H9 (cell line): Measurements from ENCODE around the gene WAC. TPM values are rescaled to one million over a fixed set of nuclear protein-coding genes. Genes with fewer than 3 reads are reported as not detected.

Source experiments
- DNase-seq: peaks from one replicate; pipeline ENCODE4 v3.0.0-alpha.2; 2017
- H2AFZ ChIP-seq: one replicate; pipeline ENCODE4 v1.6.1; 2013; ENCODE audit warnings: mild to moderate bottlenecking, low read length, control low read depth, moderate library complexity
- H2AK5ac ChIP-seq: 2 replicates; pipeline ENCODE4 v1.6.1; 2013; ENCODE audit warnings: low read length, control low read depth, mixed read lengths; ENCODE audit not compliant: insufficient read length
- H2BK120ac ChIP-seq: one replicate; pipeline ENCODE4 v1.6.1; 2013; ENCODE audit warnings: low read depth, mild to moderate bottlenecking, low read length, control low read depth, inconsistent platforms; ENCODE audit not compliant: poor library complexity, severe bottlenecking
- H2BK12ac ChIP-seq: 2 replicates; pipeline ENCODE4 v1.6.1; 2013; ENCODE audit warnings: low read length, control low read depth, mixed read lengths, low read depth; ENCODE audit not compliant: insufficient read length
- H2BK15ac ChIP-seq: 2 replicates; pipeline ENCODE4 v1.6.1; 2013; ENCODE audit warnings: low read depth, low read length, control low read depth
- H2BK20ac ChIP-seq: one replicate; pipeline ENCODE4 v1.6.1; 2013; ENCODE audit warnings: low read depth, mild to moderate bottlenecking, low read length, control low read depth, inconsistent platforms; ENCODE audit not compliant: poor library complexity, severe bottlenecking
- H2BK5ac ChIP-seq: 2 replicates; pipeline ENCODE4 v1.6.1; 2013; ENCODE audit warnings: low read length, control low read depth, mixed read lengths; ENCODE audit not compliant: insufficient read length
- H3K14ac ChIP-seq: 2 replicates; pipeline ENCODE4 v1.6.1; 2013; ENCODE audit warnings: low read length, control low read depth; ENCODE audit not compliant: insufficient read depth
- H3K18ac ChIP-seq: 2 replicates; pipeline ENCODE4 v1.6.1; 2013; ENCODE audit warnings: low read depth, mild to moderate bottlenecking, mixed read lengths, low read length, control low read depth; ENCODE audit not compliant: insufficient read length
- H3K23ac ChIP-seq: 2 replicates; pipeline ENCODE4 v1.6.1; 2013; ENCODE audit warnings: low read length, control low read depth, mixed read lengths, low read depth; ENCODE audit not compliant: insufficient read length
- H3K23me2 ChIP-seq: 2 replicates; pipeline ENCODE4 v1.6.1; 2013; ENCODE audit warnings: low read depth, mild to moderate bottlenecking, mixed read lengths, low read length, control low read depth; ENCODE audit not compliant: insufficient read length, poor library complexity, severe bottlenecking
- H3K27ac ChIP-seq: 2 replicates; pipeline ENCODE4 v1.5.1; 2013; ENCODE audit warnings: low read length, control low read depth, mixed read lengths, low read depth; ENCODE audit not compliant: insufficient read length
- H3K27me3 ChIP-seq: 2 replicates; pipeline ENCODE4 v1.6.1; 2013; ENCODE audit warnings: low read length, control low read depth, inconsistent platforms; ENCODE audit not compliant: insufficient read depth
- H3K4ac ChIP-seq: 2 replicates; pipeline ENCODE4 v1.6.1; 2013; ENCODE audit warnings: low read depth, mild to moderate bottlenecking, control low read depth, inconsistent platforms, low read length, moderate library complexity
- H3K4me1 ChIP-seq: 2 replicates; pipeline ENCODE4 v1.6.1; 2013; ENCODE audit warnings: low read length, control low read depth, inconsistent platforms; ENCODE audit not compliant: insufficient read depth
- H3K4me2 ChIP-seq: 2 replicates; pipeline ENCODE4 v1.6.1; 2013; ENCODE audit warnings: low read length, control low read depth, mixed read lengths; ENCODE audit not compliant: insufficient read length, insufficient read depth
- H3K56ac ChIP-seq: 2 replicates; pipeline ENCODE4 v1.6.1; 2013; ENCODE audit warnings: low read depth, mild to moderate bottlenecking, mixed read lengths, low read length, control low read depth; ENCODE audit not compliant: insufficient read length
- H3K79me1 ChIP-seq: 2 replicates; pipeline ENCODE4 v1.6.1; 2013; ENCODE audit warnings: low read depth, mild to moderate bottlenecking, moderate library complexity, low read length, control low read depth, inconsistent platforms; ENCODE audit not compliant: insufficient read depth, poor library complexity, severe bottlenecking
- H3K79me2 ChIP-seq: 2 replicates; pipeline ENCODE4 v1.6.1; 2013; ENCODE audit warnings: low read length, control low read depth, inconsistent platforms; ENCODE audit not compliant: insufficient read depth
- H3K9ac ChIP-seq: 2 replicates; pipeline ENCODE4 v1.6.1; 2013; ENCODE audit warnings: low read length, control low read depth, mixed read lengths; ENCODE audit not compliant: insufficient read length; ENCODE audit errors: extremely low read depth
- H3K9me3 ChIP-seq: one replicate; pipeline ENCODE4 v1.6.1; 2013; ENCODE audit warnings: low read depth, low read length, inconsistent platforms; ENCODE audit not compliant: control insufficient read depth
- H3T11ph ChIP-seq: one replicate; pipeline ENCODE4 v1.6.1; 2013; ENCODE audit warnings: mild to moderate bottlenecking, low read length, control low read depth, inconsistent platforms
- H4K20me1 ChIP-seq: one replicate; pipeline ENCODE4 v1.6.1; 2013; ENCODE audit not compliant: control insufficient read depth, insufficient read length, insufficient read depth
- H4K5ac ChIP-seq: 2 replicates; pipeline ENCODE4 v1.6.1; 2013; ENCODE audit warnings: low read depth, mild to moderate bottlenecking, mixed read lengths, low read length, control low read depth; ENCODE audit not compliant: insufficient read length
- H4K8ac ChIP-seq: replicated peaks from 2 replicates; pipeline ENCODE4 v1.6.1; 2013; ENCODE audit warnings: low read length, control low read depth, mixed read lengths, low read depth; ENCODE audit not compliant: insufficient read length
- H4K91ac ChIP-seq: 2 replicates; pipeline ENCODE4 v1.6.1; 2013; ENCODE audit warnings: low read depth, mild to moderate bottlenecking, moderate library complexity, mixed read lengths, low read length, control low read depth; ENCODE audit not compliant: insufficient read length
- H3K27ac Mint-ChIP-seq, 3 experiments: 2 replicates in 2 of 3; 3 replicates in 1 of 3; pipeline ENCODE4 v1.8.0; 2020 to 2021; ENCODE audit warnings: mixed read lengths in 3 of 3, mild to moderate bottlenecking in 1 of 3, moderate library complexity in 1 of 3
- H3K27me3 Mint-ChIP-seq: 2 replicates; pipeline ENCODE4 v1.8.0; 2021; ENCODE audit warnings: low read depth, mild to moderate bottlenecking, moderate library complexity, mixed read lengths
- H3K36me3 Mint-ChIP-seq, 3 experiments: 2 replicates in 2 of 3; 3 replicates in 1 of 3; pipeline ENCODE4 v1.8.0; 2020 to 2021; ENCODE audit warnings: low read depth in 3 of 3, mixed read lengths in 3 of 3; ENCODE audit not compliant: insufficient read depth in 1 of 3
- H3K4me1 Mint-ChIP-seq, 2 experiments: 2 replicates each; pipeline ENCODE4 v1.8.0; 2020; ENCODE audit warnings: mixed read lengths in 2 of 2
- H3K4me3 Mint-ChIP-seq, 2 experiments: 2 replicates in 1 of 2; 3 replicates in 1 of 2; pipeline ENCODE4 v1.8.0; 2020 to 2021; ENCODE audit warnings: mild to moderate bottlenecking in 2 of 2, mixed read lengths in 2 of 2, moderate library complexity in 1 of 2
- H3K9me3 Mint-ChIP-seq, 2 experiments: 2 replicates in 1 of 2; 3 replicates in 1 of 2; pipeline ENCODE4 v1.8.0; 2020; ENCODE audit warnings: mild to moderate bottlenecking in 2 of 2, mixed read lengths in 2 of 2, moderate library complexity in 1 of 2
- WGBS: extraction: QIAGEN DNeasy Blood & Tissue Kit; methylation state at CpG from one replicate; pipeline ENCODE4 v1.1.7; 2013; ENCODE audit warnings: missing lambda C conversion rate, low lambda C conversion rate, mixed read lengths; ENCODE audit not compliant: insufficient read length; ENCODE audit errors: extremely low coverage; 5-methylcytosine and 5-hydroxymethylcytosine counted together
- total RNA-seq: library from RNA; stranded (reverse); gene quantifications from 2 replicates; pipeline ENCODE4 v1.2.1, GENCODE V29; 2021
- TF ChIP-seq, protein P1 (sequence below): fragments of 200-600 bp; sonication (generic); conservative IDR thresholded peaks from 3 replicates; pipeline ENCODE4 v1.8.0; 2021; ENCODE audit warnings: antibody characterized with exemption, mild to moderate bottlenecking

Gene WAC
- total RNA-seq, 1 experiment from 2014 or later: 130 TPM

DNA sequence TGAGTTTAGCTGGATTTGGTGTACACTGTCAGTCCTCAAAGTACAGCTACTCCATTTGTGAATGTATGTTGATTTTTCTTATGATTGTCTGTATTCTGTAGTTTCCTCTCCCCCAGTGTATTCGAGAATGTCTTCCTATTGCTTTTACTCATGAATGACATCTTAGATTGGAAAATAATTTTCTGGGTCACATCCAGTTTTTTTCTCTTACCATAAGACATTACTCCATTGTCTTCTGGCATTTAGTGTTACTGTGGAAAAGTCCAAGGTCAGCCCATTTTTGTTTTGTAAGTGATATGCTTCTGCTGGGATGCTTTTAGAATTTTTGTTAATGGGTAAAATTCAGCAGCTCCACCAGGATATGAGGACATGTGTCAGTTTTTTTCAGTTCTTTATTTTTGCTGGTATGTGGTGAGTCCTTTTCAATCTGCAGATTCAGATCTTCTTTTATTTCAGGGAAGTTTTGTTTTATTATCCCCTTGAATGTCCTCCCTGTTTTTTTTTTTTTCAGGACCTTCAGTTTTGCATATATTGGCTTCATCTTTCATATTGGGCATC lies 33.6 kb downstream of the WAC start:
- peaks cover 15 to 24% of the 10 kb centered on the region in 2 experiments for H3K4me1 Mint-ChIP-seq
- Histone ChIP-seq H3K56ac (no peak overlapping the region), H3K27ac (no peak overlapping the region), H3K14ac (no peak overlapping the region), H4K5ac (no peak overlapping the region), H3T11ph (no peak overlapping the region), H2BK15ac (no peak overlapping the region), H2BK12ac (no peak overlapping the region), H3K23ac (no peak overlapping the region), H2BK20ac (no peak overlapping the region), H2BK120ac (no peak overlapping the region), H2BK5ac (no peak overlapping the region), H3K23me2 (no peaks in the 10 kb centered on the region), H2AK5ac (no peak overlapping the region), H4K20me1 (no peaks in the 10 kb centered on the region), H3K9ac (no peak overlapping the region), H3K4me2 (no peak overlapping the region), H3K4me1 (no peaks in the 10 kb centered on the region; the same call in 1 of the 2 replicates), H3K79me1 (peaks cover 9% of the 10 kb centered on the region), H3K27me3 (no peaks in the 10 kb centered on the region), H3K4ac (no peak overlapping the region), H3K79me2 (peaks cover 54% of the 10 kb centered on the region), H3K9me3 (no peaks in the 10 kb centered on the region), H2AFZ (no peak overlapping the region), H4K8ac (no peak overlapping the region), H4K91ac (no peak overlapping the region), H3K18ac (no peak overlapping the region)
- H3K4me3 Mint-ChIP-seq: no peak overlapping the region
- peak overlapping the region in 1 of 3 experiments; percentile 37; a peak in 2 of 7 replicates for H3K27ac Mint-ChIP-seq
- H3K9me3 Mint-ChIP-seq: no peaks in the 10 kb centered on the region
- TF ChIP-seq, protein P1, sequence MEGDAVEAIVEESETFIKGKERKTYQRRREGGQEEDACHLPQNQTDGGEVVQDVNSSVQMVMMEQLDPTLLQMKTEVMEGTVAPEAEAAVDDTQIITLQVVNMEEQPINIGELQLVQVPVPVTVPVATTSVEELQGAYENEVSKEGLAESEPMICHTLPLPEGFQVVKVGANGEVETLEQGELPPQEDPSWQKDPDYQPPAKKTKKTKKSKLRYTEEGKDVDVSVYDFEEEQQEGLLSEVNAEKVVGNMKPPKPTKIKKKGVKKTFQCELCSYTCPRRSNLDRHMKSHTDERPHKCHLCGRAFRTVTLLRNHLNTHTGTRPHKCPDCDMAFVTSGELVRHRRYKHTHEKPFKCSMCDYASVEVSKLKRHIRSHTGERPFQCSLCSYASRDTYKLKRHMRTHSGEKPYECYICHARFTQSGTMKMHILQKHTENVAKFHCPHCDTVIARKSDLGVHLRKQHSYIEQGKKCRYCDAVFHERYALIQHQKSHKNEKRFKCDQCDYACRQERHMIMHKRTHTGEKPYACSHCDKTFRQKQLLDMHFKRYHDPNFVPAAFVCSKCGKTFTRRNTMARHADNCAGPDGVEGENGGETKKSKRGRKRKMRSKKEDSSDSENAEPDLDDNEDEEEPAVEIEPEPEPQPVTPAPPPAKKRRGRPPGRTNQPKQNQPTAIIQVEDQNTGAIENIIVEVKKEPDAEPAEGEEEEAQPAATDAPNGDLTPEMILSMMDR: no peak
- no peaks in the 10 kb centered on the region for H3K27me3 Mint-ChIP-seq
- peaks cover 10 to 43% (median 38%) of the 10 kb centered on the region in 3 experiments; a peak in 6 of 7 replicates for H3K36me3 Mint-ChIP-seq
- DNase-seq: no peak
- WGBS: no CpG with 5 or more reads among the region's 1 CpG
